ENCODE results near the gene SPATA2. TPM values are rescaled to one million over a fixed set of nuclear protein-coding genes. Genes with fewer than 3 reads are reported as not detected.
"Not testable (repeated sequence)": the region's sequence is repeated elsewhere in the genome, so short reads cannot be mapped to it uniquely, and the experiment has no call there.

Gene SPATA2
- 10 to 100 TPM; 19.9 to 22.0 TPM for total RNA-seq
- long read RNA-seq, full-length matches to known transcripts, result 2 of 14 reads
- long read RNA-seq, partial matches to known transcripts, result 0 of 14 reads
- long read RNA-seq, other reads (novel, unspliced or antisense), result 12 of 14 reads

- peak; percentile 97 to 98 for DNase-seq
- intact Hi-C loops (cut with DNase I, micrococcal nuclease), result no loop called here
- ATAC-seq, result peak; percentile 77
These were observed at the start of gene SPATA2 for GRCh38 chr20:49915380-49916145. Gene SPATA2 (minus strand): TSS chr20:49915529. CDS start chr20:49908490, 7,039 bp downstream.

GRCh38 chr20:49961413-49961812, 46.1 kb upstream of the SPATA2 start:
- ATAC-seq (no peak), DNase-seq (no peak)
- intact Hi-C loops (cut with DNase I, micrococcal nuclease), result no loop called here

DNA sequence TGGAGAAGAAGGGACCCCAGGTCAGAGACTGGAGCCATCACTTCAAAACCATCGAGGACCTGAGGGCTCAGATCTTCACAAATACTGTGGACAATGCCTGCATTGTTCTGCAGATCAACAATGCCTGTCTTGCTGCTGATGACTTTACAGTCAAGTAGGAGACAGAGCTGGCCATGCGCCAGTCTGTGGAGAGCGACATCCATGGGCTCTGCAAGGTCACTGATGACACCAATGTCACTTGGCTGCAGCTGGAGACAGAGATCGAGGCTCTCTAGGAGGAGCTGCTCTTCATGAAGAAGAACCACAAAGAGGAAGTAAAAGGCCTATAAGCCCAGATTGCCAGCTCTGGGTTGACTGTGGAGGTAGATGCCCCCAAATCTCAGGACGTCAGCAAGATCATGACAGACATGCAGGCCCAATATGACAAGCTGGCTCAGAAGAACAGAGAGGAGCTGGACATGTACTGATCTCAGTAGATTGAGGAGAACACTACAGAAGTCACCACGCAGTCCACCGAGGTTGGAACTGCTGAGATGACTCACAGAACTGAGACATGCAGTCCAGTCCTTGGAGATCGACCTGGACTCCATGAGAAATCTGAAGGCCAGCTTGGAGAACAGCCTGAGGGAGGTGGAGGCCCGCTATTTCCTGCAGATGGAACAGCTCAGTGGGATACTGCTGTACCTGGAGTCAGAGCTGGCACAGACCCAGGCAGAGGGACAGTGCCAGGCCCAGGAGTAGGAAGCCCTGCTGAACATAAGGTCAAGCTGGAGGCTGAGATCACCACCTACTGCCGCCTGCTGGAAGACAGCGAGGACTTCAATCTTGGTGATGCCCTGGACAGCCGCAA, 42.0 kb upstream of the SPATA2 start:
- intact Hi-C loops (cut with DNase I, micrococcal nuclease); DNase-seq; ATAC-seq: not testable (repeated sequence)

DNA sequence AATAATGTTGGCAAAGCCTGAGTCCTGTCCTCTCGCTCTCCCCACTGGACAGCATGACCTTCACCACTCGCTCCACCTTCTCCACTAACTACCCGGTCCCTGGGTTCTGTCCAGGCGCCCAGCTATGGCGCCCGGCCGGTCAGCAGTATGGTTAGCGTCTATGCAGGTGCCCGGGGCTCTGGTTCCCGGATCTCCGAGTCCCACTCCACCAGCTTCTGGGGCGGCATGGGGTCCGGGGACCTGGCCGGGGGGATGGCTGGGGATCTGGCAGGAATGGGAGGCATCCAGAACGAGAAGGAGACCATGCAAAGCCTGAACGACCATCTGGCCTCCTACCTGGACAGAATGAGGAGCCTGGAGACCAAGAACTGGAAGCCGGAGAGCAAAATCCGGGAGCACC, 41.4 kb upstream of the SPATA2 start:
- no peak for DNase-seq

DNA sequence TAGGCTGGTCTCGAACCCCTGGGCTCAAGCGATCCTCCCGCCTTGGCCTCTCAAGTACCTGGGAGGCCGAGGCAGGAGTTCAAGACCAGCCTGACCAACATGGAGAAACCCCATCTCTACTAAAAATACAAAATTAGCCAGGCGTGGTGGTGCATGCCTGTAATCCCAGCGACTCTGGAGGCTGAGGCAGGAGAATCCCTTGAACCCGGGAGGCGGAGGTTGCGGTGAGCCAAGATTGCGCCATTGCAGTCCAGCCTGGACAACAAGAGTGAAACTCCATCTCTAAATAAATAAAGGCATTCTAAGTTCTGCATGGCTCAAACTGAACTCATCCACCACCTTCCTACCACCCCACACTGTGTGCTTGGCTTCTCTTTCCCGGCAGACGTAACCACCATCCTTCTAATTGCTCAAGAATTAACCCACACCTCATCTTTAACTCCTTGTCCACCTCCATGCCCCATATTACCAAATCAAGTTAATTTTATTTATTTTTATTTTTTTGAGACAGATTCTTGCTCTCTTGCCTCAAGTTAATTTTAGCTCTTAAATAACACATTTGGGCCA, 40.6 kb upstream of the SPATA2 start:
- DNase-seq; ATAC-seq; intact Hi-C loops (cut with DNase I, micrococcal nuclease): not testable (repeated sequence)

More for the DNA sequence above, 41.4 kb upstream of the SPATA2 start:
- intact Hi-C loops (cut with DNase I, micrococcal nuclease), result no loop called here
- peak; percentile 13 for ATAC-seq

- ATAC-seq (peak; percentile 9), DNase-seq (no peak)
- intact Hi-C loops (cut with DNase I, micrococcal nuclease), result no loop called here
These were observed 39.8 kb upstream of the SPATA2 start for GRCh38 chr20:49955167-49955566.

DNA sequence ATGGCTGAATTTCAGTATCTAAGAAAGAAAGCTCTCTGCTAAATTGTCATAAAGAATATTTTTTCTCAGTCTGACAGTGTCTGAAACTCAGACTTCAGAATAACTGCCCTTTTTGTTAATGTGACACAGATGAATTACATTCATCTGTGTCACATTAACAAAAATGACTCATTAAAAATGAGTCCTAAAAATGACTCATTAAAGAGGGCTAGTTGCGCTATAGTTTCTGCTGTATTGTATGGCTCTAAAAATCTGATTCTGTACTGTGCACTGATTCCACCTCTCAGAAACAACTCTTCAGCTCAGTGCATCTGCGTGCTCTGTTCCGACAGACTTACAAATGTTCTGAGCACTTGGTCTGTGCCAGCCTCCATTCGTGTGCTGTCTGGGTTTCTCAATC, 35.8 kb upstream of the SPATA2 start:
- intact Hi-C loops (cut with DNase I, micrococcal nuclease), result no loop called here
- no peak for DNase-seq
- no peak for ATAC-seq

GRCh38 chr20:49948809-49949507, 33.6 kb upstream of the SPATA2 start:
- DNase-seq (no peak), ATAC-seq (no peak)
- intact Hi-C loops (cut with DNase I, micrococcal nuclease), result no loop called here

GRCh38 chr20:49948178-49948577, 32.8 kb upstream of the SPATA2 start:
- ATAC-seq, result no peak
- intact Hi-C loops (cut with DNase I, micrococcal nuclease), result no loop called here
- DNase-seq, result no peak

- intact Hi-C loops (cut with DNase I, micrococcal nuclease), result no loop called here
- DNase-seq (no peak), ATAC-seq (peak; percentile 5)
These were observed 30.6 kb upstream of the SPATA2 start for GRCh38 chr20:49945701-49946477.

DNA sequence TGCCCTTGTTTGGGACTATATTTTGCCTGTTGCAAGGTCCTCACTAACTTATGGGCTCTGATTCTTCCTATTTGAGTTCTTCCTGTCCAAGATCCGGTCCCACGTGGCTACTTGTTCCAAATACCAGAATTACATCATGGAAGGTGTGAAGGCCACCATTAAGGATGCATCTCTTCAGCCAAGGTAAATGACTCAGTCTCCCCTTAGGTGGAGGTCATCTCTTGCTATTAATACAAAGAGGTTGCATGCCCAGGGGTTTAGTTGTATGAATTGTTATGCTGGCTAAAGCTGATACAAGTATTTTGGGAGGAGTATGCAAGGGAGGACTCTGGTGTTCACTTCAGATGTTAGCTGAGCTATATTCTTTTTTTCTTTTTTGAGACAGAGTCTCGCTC, 30.0 kb upstream of the SPATA2 start:
- ATAC-seq (no peak), DNase-seq (no peak)
- intact Hi-C loops (cut with DNase I, micrococcal nuclease), result no loop called here

DNA sequence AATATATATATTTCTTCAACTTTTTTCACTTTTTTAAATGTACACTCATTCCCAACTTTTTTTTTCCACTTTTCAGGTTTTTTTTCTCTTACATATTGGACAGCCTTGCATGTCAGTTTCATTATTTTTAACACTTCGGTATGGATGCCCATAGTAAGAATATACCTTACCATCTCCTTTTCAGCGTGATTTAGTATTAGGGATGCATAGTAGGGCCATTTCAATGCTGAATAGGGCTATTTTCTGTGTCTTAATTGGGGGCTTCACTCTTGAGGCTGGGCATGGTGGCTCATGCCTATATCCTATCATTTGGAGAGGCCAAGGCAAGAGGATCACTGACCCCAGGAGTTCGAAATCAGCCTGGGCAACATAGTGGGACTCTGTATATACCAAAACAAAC, 27.6 kb upstream of the SPATA2 start:
- ATAC-seq (no peak), DNase-seq (no peak)
- intact Hi-C loops (cut with DNase I, micrococcal nuclease), result no loop called here

DNA sequence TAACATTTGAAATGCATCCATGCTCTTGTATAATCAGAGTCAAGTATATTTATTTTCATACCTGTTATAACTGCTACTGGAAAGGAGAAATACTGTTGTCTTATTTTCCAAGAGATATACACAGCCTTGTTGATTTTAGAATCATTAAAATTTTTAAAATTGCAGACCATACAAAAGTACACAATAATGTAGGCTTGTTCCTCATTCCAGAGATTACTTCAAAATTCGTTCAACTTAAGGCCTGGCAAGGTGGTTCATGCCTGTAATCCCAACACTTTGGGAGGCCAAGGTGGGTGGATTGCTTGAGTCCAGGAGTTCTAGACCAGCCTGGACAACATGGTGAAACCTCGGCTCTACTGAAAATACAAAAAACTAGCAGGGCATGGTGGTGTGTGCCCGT, 27.0 kb upstream of the SPATA2 start:
- ATAC-seq (no peak), DNase-seq (no peak)
- intact Hi-C loops (cut with DNase I, micrococcal nuclease), result no loop called here

- ATAC-seq, result no peak
- intact Hi-C loops (cut with DNase I, micrococcal nuclease), result no loop called here
- DNase-seq, result no peak
These were observed 26.1 kb upstream of the SPATA2 start for GRCh38 chr20:49941456-49941855.

DNA sequence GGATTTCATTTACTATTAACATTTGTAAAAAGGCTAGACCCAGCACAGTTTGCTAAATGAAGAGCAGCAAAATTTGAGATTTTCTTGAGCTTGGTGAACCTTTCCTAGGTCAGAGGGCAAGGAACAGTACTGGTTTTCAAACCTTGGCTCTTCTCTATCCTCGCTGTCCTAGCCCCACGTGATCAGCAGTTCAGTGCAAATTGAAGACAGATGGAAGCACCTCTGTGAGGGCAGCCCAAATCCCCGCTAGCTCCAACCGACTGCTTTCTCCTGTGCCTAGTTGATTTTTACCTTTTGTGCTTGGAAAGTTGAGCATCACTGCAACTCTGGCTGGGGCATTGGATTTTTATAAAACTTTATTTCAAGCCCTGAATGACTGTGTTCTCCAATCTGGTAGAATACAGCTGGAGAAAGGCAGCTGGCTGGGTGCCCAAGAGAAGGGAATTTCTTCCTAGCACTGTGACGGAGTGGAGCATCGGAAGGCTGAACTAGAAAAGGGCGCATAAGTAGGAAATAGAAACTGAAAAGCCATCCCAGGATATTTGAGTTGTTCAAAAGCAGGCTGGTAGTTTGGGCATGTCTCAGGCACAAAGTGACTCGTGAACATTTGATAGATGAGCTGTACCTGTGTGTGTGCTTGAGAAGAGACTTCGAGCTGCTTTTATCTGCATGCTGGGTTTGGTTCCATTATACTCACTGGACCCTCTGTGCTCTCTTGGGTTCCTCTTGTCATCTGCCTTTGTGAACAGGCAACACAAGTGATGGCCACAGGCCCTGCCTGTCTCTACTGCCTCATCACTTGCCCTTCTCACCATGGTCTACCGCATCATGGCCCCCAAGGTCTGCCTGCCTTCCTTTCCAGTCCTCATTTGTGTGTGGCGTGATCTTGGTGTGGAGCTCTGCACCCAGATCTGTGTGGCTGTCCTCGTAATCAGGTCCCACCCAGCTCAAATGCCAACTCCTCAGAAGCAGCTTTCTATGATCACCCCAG, 23.1 kb upstream of the SPATA2 start:
- DNase-seq, result peak in 1 of 2 donors; percentile 58

DNA sequence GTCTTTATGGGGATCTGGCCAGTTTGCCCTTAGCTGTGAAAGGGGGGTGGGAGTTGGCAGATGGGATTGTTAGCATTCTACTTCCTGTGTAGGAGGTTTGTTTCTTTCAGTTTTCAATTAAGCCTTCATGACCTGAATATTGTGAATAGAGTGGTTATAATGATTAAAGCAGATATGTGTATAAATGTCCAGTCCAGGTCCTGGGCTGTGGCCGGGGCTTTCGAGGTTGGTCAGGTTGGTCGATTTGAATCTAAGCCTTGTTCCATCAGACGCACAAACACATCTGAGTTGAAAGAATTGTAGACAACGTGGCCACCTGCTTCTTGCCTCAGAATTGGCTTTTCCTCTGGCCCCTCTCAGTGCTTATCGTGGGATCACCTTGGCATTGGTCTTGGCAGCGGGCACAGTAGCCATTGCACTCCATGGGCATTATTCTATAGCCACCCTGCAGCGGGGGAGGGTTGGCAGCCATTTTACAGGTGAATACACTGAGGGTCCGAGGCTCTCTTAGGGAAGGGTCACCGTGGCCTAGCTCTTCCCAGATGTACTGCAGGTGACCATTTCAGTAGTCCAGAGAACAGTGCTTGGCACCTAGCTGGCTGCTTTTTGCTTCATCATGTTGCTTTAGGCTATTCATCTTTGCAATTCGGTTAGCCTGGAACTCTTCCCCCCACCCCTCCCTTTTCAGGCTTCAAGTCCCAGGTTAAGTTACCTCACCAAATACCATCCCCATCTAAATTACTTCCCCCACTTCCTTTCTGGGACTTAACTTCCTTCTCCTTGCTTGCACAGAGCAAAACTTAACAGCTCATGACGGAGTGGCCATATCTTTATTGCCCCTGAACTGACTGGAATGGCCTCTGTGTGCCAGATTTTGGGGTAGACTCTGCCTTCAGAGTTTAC, 21.9 kb upstream of the SPATA2 start:
- DNase-seq (peak; percentile 45 to 50), ATAC-seq (peak; percentile 75)
- intact Hi-C loops (cut with DNase I, micrococcal nuclease), result no loop called here

More for the DNA sequence above, 23.1 kb upstream of the SPATA2 start:
- intact Hi-C loops (cut with DNase I, micrococcal nuclease), result no loop called here
- ATAC-seq, result no peak
